NCI-H345 treated with DMSO at 0.1 percent for 48 hours (cell line): Measurements from ENCODE around the gene SLC18A2.

Source experiments
- DNase-seq: peaks from one replicate; lab custom pipeline; 2025; ENCODE audit not compliant: unreplicated experiment; lab: John Stamatoyannopoulos, UW

SLC18A2 gene

DNA sequence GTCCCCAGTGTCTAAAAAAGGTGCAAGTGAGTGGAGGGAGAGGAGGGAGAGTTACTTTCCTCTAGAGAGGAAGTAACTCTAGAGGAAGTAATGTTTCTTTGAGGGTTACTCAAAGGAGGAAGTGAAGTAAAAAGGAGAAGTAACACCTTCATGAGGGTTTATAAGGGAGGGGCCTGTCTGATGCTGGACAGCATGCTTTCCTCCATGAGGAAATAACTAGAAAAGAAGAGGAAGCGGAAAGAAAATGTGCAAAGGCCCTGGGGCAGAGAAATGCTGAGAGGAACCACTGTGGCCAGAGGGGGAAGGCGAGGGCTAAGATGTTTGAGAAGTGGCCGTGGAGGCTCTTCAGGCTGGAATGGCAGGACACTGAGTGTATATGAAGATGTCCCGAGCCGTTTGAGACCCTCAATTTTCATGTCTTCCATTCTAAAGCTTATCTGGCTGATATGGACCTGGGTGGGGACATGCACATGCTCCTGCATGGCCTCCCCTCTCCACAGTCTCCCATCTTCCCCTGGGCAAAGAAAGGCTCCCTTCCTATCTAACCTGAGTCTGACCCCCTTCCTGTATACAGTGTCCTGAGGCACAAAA, 3.4 kb upstream of the SLC18A2 start:
- no peak for DNase-seq

- DNase-seq: no peak
These were observed 1.9 kb upstream of the SLC18A2 start for GRCh38 chr10:117239051-117239450.

GRCh38 chr10:117239721-117240620, 943 bp upstream of the SLC18A2 start:
- peak; percentile 45 for DNase-seq

DNA sequence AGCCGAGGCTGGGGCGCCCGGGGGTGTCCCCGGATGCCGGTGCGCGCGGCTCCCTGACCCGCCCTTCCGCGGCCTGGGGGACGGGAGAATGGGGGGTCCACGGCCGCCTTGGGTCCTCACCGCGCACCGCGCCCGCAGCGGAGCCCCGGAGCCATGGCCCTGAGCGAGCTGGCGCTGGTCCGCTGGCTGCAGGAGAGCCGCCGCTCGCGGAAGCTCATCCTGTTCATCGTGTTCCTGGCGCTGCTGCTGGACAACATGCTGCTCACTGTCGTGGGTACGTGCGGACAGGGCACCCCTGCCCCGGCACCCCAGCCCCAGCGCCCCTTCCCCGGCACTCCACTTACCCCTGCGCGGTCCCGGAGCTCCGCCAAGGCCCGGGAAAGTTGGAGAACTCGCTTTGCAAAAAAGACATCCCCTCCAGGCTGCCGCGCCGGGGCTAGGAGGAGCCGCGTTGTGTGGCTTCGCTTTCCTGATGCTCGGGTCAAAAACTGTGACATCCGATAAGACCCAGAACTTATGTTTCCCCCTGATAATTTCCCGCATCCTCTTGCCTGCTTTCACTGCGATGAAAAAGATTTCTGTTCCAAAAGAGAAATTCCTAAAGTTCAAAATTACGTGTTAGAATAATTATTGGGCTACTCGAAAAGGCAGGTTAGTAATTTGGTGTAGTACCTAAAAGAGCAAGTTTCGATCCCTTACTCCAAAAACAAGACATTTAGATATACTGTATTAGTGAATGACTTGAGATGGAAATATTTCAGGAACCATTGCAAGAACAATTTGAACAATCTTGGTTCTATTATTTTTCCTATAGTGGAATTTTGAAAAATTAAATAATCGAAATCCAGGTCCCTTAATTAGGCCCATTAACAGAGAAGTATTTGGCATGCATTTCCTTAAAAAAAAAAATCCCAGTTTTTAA, 888 bp downstream of the SLC18A2 start:
- no peak for DNase-seq

DNA sequence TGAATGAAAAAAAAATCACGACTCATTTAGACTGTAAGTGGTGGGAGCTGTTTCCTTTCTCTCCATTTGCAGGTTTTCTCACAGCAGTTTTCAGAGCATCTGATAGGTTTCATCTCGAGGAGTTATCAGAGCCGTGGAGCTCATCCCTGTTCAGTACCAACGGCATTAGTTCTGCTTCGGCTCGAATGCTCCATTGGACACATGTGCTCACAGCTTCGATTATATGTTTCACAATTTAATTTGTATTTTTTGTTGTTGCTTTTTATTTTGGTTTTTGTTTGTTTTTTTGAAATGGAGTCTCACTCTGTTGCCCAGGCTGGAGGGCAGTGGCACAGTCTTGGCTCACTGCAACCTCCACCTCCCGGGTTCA, 1.5 kb downstream of the SLC18A2 start:
- no peak for DNase-seq

- no peak for DNase-seq
These were observed 6.2 kb downstream of the SLC18A2 start for GRCh38 chr10:117246997-117247671.

DNA sequence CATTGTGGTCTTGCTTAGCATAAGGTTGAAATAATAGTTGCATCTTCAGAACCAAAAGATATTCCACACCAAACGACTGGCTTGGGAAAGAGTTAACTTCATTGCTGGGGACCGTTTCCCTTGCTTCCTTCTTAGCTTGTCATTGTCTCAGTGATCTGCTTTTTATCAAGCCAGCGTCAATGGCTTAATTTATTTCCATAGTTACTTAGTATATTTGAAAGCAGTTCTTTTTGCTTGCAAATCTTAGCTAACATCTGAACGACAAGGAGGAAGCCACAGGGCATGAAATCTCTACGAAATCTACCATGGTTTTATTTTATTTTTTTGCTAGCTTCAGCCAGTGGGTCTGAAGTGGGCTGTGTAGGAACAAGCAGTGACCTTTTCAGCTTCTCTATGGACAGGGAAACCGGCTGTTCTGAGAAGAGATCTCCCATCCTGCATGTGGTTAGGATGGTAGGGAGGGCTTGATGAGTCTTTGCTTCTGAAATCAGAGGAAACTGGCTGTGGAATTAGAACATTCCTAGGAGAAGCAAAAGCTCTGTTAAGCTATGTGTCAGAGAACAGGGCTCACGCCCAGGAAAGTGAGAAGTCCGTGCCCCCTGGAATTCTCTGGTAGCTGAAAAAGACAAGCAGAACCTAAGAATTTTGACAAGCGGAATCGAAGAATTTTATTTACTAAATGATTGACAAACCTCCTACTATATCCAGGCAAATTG, 8.0 kb downstream of the SLC18A2 start:
- DNase-seq: no peak

- DNase-seq: no peak
These were observed 8.7 kb downstream of the SLC18A2 start for GRCh38 chr10:117249493-117250093.

- no peak for DNase-seq
These were observed 9.5 kb downstream of the SLC18A2 start for GRCh38 chr10:117250411-117250810.

DNA sequence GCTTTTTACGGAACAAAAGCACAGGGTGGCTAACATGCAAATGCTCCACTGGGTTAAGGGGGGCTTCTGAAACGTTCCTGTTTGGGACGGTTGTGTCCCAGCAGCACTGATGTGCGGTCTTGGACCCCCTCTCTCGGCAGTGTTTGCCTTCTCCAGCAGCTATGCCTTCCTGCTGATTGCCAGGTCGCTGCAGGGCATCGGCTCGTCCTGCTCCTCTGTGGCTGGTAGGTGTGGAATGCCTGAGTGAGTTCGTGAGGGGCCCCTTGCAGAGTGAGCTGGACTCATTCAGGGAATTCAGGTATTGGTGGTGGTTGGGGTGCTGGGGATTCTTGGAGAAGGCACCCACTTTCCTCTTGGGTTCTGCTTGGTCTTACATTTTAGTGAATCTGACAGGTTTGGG, 13.0 kb downstream of the SLC18A2 start:
- no peak for DNase-seq

GRCh38 chr10:117254338-117254737, 13.4 kb downstream of the SLC18A2 start:
- DNase-seq: no peak

- DNase-seq: no peak
These were observed 14.1 kb downstream of the SLC18A2 start for GRCh38 chr10:117254774-117255735.

DNA sequence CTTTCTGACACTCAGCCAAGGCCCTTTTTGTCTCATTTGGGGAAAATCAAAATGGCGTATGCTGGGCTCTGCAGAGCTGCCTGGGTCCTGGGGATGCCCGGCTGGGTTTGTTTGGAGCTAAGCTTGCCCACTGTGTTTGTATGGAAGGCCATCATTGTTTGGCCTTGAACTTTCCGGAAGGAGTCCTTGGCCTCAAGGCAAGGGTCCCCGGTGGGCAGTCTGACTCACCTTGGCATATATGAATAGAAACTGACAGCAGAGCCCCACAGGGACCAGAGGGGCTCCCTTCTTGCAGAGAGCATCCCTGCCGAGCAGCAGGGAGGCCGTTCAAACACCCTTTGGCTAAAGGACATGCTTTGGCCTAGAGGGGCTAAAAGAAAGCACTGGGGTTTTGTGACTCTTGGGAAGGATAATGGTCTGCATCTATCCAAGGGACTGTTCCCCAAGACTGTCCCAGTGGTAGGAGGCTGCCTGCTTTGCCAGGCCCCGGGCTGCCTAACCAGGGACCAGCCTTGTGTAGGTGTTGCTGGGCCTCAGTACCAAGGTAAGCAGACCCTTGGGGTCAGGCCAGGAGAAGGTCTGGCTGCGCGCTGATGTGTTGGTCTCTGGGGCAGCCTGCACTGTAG, 15.0 kb downstream of the SLC18A2 start:
- no peak for DNase-seq

- DNase-seq: no peak
These were observed 16.0 kb downstream of the SLC18A2 start for GRCh38 chr10:117256910-117257309.

GRCh38 chr10:117257721-117258120, 16.8 kb downstream of the SLC18A2 start:
- DNase-seq: no peak

DNA sequence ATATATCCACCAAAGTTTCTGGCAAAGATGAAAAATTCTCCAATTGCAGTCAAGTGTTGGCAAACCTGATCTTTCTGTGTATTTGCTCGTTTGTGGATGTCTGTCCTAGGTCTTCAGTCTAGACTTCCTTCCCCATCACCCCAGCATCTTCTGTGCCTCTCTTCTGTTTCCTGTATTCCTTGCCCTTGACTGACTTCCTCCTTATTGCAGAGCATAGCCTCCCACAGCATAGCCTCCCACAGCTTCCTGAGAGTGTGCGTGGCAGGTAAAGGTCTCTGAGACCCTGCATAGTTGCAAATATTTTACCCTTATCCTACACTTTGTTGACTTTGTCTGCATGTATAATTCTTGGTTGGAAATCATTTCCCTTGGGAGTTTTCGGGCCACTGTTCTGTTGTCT, 18.4 kb downstream of the SLC18A2 start:
- DNase-seq: no peak

GRCh38 chr10:117260084-117260483, 19.2 kb downstream of the SLC18A2 start:
- no peak for DNase-seq

DNA sequence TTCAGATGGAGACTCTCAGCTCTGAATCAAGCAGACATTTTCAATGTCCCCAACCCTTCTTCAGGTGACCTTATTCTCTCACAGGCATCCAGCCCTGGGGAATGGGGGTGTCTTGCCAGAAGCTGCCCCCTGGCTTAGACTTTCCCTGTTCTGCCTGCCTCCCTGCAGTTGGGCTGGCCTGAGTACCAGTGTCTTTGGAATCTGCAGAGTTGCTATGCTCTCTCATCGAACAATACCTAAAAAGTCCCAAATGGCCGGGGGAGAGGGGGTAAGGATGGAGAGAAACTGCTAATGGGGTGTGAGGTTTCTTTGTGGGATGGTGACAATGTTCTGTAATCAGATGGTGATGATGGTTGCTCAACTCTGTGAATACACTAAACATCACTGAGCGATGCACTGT, 20.6 kb downstream of the SLC18A2 start:
- no peak for DNase-seq
